GM19193 (cell line): ENCODE measurements around the gene ANAPC15.
"Not testable (repeated sequence)": the region's sequence is repeated elsewhere in the genome, so short reads cannot be mapped to it uniquely, and the experiment has no call there.

Experiments
- POLR2A ChIP-seq: IDR thresholded peaks from 4 replicates; pipeline ENCODE4 v1.6.1; 2011; ENCODE audit not compliant: insufficient read depth, insufficient read length; ENCODE audit errors: extremely low read depth

The ANAPC15 gene

DNA sequence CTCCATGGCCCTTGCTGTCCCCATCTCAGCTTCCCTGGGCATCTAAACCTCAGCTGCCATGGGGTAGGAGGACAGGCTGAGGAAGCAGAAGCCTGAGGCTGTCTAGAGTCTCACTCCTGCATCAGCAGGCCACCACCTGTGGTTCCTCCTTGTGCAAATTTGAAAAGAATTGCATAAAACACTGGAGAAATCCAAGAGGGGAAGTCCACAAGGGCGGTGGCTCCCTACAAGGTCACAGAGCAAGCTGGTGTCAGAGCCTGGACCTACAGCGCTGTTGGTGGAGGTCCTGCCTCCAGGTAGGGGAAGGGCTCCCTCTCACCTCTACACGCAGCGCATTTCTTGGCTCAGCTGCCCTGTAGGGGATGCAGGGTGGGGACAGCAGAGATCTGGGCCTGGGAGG is 23.0 kb upstream of the ANAPC15 start, which contains the start of gene FOLR3:
FOLR3 (plus strand) TSS at position 253 of the 400 bp plus-strand sequence. CDS start 228 bp downstream, outside the sequence.
- TF ChIP-seq POLR2A: not testable (repeated sequence)

- no peak for TF ChIP-seq POLR2A
Observed at GRCh38 chr11:72132646-72133045, 20.2 kb upstream of the ANAPC15 start.

- no peak for TF ChIP-seq POLR2A
Observed at GRCh38 chr11:72129381-72129780, 16.9 kb upstream of the ANAPC15 start.

DNA sequence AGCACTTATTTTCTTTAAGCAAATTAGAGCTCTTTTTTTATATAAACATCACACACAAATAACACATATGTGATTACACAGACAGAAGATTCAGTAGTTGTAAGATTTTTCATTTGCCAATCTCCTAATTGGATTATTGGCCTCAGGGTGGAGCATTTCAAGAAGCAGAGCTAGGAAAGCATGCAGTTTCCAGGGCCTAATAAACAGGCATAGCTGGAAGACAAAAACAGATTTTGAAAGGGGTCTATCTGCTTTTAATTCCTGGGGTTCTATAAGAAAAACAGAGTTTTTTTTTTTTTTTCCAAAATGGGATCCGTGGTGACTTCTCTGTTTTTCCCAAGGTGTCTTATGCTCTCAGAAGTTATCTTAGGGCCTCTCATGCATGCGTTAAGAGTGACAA is 15.4 kb upstream of the ANAPC15 start:
- no peak for TF ChIP-seq POLR2A

DNA sequence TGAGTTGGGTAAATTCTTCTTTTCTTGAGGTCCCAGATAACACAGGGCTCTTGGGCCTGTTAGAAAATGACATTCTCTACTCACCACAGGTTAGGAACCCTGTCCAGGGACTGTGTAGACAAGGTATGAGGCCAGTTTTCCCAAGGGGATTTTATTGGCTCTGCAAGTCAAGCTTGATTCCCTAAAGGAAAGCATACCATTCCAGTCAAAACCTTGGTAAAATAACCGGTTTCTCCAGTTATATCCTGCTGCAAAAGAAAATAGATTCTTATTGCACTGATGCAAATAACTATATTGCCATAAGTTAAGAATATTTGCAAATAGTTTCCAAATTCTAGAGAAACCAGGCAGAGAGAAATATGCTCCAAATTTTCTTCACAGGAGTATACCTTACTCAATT is 13.5 kb upstream of the ANAPC15 start:
- no peak for TF ChIP-seq POLR2A

DNA sequence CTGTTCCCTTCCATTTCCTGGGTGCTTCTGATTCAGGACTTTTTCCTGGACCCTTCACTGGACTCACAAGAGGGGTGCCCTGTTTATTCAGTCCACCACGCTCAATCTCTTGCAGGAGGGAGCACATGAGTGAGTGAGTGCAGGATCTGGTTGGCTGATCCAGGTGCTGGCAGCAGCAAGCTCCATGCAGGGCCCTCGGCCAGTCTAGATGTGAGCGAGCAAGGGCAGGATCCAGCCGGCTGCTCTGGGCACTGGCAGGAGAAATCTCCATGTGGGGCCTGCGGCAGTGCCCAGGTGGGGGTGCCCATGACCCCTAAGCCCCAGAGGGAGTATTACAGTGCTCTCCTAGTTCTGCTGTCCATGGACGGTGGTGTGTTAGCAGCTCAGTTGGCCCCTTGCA is 11.6 kb upstream of the ANAPC15 start:
- TF ChIP-seq POLR2A: no peak

DNA sequence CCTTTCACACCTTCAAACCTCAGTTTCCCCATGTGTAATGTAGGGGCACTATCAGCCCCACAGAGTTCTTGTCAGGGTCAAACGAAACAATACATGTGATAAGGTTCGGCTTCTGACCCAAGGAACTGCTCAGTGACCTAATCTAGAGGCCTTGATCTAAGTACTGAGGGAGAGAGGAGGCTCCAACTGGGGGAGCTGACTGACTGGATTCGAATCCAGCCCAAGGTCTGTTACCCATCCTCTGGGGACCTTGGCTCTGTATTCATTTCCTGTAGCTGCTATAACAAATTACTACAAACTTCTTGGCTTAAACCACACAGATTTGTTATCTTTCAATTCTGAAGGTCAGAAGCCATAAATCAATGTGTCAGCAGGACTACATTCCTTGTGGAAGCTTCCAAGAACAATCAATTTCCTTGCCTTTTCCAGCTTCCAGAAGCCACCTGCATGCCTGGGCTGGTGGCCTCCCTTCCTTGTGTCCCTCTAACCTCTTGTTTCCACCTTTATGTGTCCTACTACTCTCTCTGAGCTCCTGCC is 10.7 kb upstream of the ANAPC15 start:
- TF ChIP-seq POLR2A: no peak

- no peak for TF ChIP-seq POLR2A
Observed at GRCh38 chr11:72122607-72123006, 10.1 kb upstream of the ANAPC15 start.

GRCh38 chr11:72120930-72121329 is 8.4 kb upstream of the ANAPC15 start:
- no peak for TF ChIP-seq POLR2A

- no peak for TF ChIP-seq POLR2A
Observed at GRCh38 chr11:72119198-72119597, 6.7 kb upstream of the ANAPC15 start.

DNA sequence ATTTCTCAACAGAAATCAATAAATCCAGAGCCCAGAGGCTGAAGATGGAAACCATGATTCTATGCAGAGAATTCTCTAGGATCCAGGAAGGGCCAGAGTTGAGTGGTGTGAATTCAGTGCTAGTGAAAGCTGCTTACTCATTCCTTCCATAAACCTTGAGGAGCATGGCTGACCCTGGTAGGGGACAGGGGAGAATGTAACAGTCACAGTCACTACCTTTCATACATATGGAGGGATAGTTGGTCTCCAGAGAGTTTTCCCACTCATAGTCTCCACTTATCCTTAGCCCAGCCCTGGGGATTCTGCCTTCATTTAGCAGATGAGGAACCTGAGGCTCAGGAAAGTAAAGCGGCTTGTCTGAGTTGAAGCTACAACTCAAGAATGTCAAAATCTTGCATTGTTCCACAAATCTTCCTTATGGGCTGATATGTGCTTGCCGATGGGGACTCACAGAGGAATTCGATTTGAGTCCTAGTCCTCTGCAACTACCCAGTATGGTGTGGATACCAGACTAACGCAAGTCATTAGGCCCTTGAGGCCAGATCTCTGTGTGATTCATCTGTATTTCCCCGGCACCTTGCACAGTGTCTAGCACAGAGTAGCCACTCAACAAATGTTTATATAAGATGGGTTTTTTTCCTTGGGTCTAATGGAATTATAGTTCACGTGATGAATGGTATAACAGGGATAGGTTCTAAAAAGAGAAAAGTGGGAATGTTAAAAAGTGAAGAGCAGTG is 3.7 kb upstream of the ANAPC15 start:
- TF ChIP-seq POLR2A: no peak

DNA sequence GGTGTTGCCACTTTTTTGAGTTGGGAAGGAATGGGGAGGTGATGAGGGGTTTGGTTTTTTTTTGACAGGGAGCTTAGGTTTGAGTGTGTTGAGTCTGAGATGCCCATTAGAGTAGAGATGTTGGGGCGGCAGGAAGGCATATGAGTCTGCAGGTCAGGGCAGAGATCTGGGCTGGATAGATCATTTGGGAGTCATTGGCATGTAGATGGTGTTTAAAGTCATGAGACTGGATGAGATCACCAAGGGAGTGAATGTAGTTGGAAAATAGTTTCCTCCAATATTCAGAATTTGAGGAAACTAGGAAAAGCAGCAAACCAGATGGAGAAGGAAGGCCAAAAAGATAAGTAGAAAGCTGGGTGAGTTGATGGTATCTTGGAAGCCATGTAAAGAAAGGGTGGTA is 2.1 kb upstream of the ANAPC15 start:
- no peak for TF ChIP-seq POLR2A

DNA sequence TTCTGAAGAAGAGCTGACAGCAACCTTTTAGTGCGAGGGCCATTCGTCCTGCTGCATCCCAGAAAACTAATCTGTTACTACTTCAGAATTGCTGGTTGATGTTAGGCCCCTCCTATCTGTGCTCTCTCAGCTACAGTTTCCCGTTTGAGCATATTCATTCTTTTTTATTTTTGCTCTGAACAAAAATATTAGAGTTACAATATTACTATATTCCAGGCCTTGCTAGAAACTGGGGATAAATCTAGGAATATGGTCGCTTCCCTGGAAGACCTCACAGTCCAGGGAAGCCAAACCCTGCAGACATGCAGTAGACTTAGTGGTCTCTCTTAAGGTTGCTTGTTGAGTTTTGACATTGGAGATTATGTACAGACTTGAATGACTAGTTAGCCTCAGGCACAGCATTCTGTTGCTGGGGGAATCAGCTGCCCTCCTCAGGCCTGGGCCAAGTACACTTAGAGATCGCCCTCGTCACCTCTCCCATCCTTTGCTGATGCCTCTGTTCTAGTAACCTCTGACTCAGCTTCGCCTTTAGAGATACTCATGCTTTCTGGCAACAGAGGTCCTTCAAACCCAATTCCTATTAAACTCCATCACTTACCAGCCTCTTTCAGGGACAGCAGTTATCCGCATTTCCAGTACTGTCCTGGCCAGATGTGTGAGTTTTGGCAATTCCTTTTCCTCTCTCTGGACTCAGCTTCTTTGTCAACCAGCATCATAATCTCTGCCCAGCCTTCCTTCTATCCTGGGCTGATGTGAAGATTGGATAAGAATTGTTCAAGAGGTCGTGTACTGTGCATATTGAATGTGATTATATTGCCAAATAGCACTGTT is 698 bp upstream of the ANAPC15 start:
- TF ChIP-seq POLR2A: no peak

- TF ChIP-seq POLR2A: no peak
Observed at GRCh38 chr11:72111300-72112142, 974 bp downstream of the ANAPC15 start.

DNA sequence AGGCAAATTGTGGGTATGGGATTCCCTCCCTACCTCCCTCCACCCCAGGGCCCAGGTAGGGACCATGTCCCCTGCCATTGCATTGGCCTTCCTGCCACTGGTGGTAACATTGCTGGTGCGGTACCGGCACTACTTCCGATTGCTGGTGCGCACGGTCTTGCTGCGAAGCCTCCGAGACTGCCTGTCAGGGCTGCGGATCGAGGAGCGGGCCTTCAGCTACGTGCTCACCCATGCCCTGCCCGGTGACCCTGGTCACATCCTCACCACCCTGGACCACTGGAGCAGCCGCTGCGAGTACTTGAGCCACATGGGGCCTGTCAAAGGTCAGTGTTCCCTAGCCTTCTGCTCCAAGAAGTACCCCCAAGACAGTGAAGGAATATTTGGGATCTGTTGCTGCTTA is 6.6 kb downstream of the ANAPC15 start, which contains the start of gene TOMT:
TOMT (plus strand) TSS at position 37 of the 400 bp plus-strand sequence; CDS start at position 65, 28 bp downstream.
- no peak for TF ChIP-seq POLR2A
